Right lobe of liver (tissue), 6 donors: Measurements from ENCODE around the gene MPST. TPM values are rescaled to one million over a fixed set of nuclear protein-coding genes. Genes with fewer than 3 reads are reported as not detected.

Source experiments
- ATAC-seq, 4 donors: fragments of 200-7000 bp; cut with Tn5 transposase; one replicate each; pipeline ENCODE4 v1.9.1; 2020; ENCODE audit warnings: mild to moderate bottlenecking in 4 of 4, moderate library complexity in 4 of 4
- DNase-seq, 3 donors: peaks; one replicate each; pipeline ENCODE4 v3.0.0-alpha.2; 2020
- H3K27ac ChIP-seq, 3 donors: fragments of 200-600 bp; one replicate each; pipeline ENCODE4 v1.8.0; 2022
- H3K27me3 ChIP-seq, 2 donors: fragments of 200-600 bp; one replicate each; pipeline ENCODE4 v1.8.0; 2022
- H3K36me3 ChIP-seq, 4 donors: fragments of 200-600 bp; sonication (generic) in 1 of 4; one replicate each; pipeline versions ENCODE4 v1.5.1 to v1.8.0; 2017 to 2022; ENCODE audit warnings: control low read depth in 1 of 4
- H3K4me1 ChIP-seq, 4 donors: fragments of 200-600 bp; sonication (generic) in 1 of 4; one replicate each; pipeline versions ENCODE4 v1.5.1 to v1.8.0; 2017 to 2022; ENCODE audit warnings: control low read depth in 1 of 4
- H3K4me3 ChIP-seq, 3 donors: fragments of 200-600 bp; one replicate each; pipeline ENCODE4 v1.8.0; 2022
- H3K9me3 ChIP-seq, 4 donors: fragments of 200-600 bp; sonication (generic) in 1 of 4; one replicate each; pipeline versions ENCODE4 v1.5.1 to v1.8.0; 2017 to 2022; ENCODE audit warnings: control low read depth in 1 of 4
- POLR2A ChIP-seq: fragments of 450-650 bp; IDR thresholded peaks from one replicate; pipeline ENCODE4 v1.6.1; 2017; ENCODE audit warnings: antibody characterized with exemption, mild to moderate bottlenecking
- WGBS: methylation state at CpG from one replicate; pipeline ENCODE4 v1.1.6; 2018; ENCODE audit warnings: low coverage, low lambda C conversion rate; ENCODE audit not compliant: insufficient coverage; ENCODE audit errors: missing lambda C conversion rate; 5-methylcytosine and 5-hydroxymethylcytosine counted together
- intact Hi-C, 2 donors: fragments of 100-400 bp; cut with DNase I; formaldehyde crosslinking; loops; one replicate each; pipeline versions ENCODE4 v1.11.2 to v1.14.1; 2022
- total RNA-seq, 6 experiments: library from RNA; depleted of rRNA in 2 of 6; stranded (reverse); fragments of >200 nt in 2 of 6; fragmentation: NEBNext Ultra II Directional in 3 of 6; extraction: Animal tissue kit (Norgen Biotek cat#: 25700) in 3 of 6; gene quantifications; one replicate each; pipeline versions ENCODE4 v1.1.0 to v1.2.4, GENCODE V29; 2016 to 2023
- TF ChIP-seq, protein P1 (sequence below), 4 donors: fragments of 200-600 bp in 3 of 4; fragments of 450-650 bp in 1 of 4; IDR thresholded peaks; one replicate each; pipeline versions ENCODE4 v1.5.1 to v1.8.0; 2016 to 2022; ENCODE audit warnings: antibody characterized with exemption in 4 of 4, mild to moderate bottlenecking in 2 of 4
- donor health status: DM: no; HTN: yes; CAD: no.
- donor health status: DM: no; HTN: no; CAD: no.
- donor health status: DM: no; HTN: no; CAD: no.
- donor health status: DM: no; HTN: yes; CAD: no.
- donor health status: DM: no; HTN: yes; CAD: no.

MPST gene
- total RNA-seq, 6 experiments from 2014 or later, result 153 to 301 (median 214) TPM

DNA sequence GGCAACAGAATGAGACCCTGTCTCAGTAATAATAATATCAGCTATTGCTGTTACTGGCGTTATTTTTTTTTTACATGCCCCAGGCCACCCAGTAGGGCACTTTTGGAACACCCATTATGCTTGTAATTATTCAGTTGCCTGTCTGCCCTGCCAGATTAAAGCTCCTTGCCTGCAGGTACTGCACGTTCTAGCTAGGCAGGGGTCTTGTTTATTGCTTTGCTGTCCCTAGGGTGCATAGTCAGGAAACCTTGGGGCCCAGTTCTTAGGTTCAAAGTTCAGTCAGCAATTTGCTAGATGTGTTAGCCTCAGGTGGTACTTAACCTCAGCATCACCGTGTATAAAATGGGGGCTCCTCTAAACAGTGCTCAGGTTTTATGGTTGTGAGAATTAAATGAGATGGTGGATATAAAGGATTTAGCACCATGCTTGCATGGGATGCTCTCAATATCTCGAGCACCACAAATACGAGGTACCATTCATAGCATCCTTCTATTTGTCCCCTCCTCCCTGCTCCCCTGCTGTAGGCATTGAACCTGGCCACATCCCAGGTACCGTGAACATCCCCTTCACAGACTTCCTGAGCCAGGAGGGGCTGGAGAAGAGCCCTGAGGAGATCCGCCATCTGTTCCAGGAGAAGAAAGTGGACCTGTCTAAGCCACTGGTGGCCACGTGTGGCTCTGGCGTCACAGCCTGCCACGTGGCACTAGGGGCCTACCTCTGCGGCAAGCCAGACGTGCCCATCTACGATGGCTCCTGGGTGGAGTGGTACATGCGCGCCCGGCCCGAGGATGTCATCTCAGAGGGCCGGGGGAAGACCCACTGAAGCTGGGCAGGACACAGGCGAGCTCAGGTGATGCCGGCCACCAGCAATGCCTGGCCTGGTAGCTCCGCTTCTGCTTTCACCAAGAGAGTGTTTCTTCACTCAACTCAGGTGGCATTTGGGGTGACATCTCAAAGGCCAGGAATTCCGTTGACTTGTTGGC is 9.4 kb downstream of the MPST start:
- peaks cover 0 to 79% (median 30%) of the 10 kb centered on the region in 4 donors for H3K4me1 ChIP-seq
- intact Hi-C loops, result no loop called here
- WGBS, result 75% methylated on average over 6 of the region's 22 CpGs
- H3K36me3 ChIP-seq, result peaks cover 0 to 43% (median 21%) of the 10 kb centered on the region in 4 donors
- H3K27ac ChIP-seq, result no peak overlapping the region
- no peak overlapping the region for H3K4me3 ChIP-seq
- ATAC-seq (no peak), DNase-seq (no peak)
- no peaks in the 10 kb centered on the region for H3K27me3 ChIP-seq
- no peak for TF ChIP-seq POLR2A
- TF ChIP-seq, protein P1, sequence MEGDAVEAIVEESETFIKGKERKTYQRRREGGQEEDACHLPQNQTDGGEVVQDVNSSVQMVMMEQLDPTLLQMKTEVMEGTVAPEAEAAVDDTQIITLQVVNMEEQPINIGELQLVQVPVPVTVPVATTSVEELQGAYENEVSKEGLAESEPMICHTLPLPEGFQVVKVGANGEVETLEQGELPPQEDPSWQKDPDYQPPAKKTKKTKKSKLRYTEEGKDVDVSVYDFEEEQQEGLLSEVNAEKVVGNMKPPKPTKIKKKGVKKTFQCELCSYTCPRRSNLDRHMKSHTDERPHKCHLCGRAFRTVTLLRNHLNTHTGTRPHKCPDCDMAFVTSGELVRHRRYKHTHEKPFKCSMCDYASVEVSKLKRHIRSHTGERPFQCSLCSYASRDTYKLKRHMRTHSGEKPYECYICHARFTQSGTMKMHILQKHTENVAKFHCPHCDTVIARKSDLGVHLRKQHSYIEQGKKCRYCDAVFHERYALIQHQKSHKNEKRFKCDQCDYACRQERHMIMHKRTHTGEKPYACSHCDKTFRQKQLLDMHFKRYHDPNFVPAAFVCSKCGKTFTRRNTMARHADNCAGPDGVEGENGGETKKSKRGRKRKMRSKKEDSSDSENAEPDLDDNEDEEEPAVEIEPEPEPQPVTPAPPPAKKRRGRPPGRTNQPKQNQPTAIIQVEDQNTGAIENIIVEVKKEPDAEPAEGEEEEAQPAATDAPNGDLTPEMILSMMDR (IDR thresholded peaks at IDR 0.05), result no peak
- H3K9me3 ChIP-seq, result no peaks in the 10 kb centered on the region

DNA sequence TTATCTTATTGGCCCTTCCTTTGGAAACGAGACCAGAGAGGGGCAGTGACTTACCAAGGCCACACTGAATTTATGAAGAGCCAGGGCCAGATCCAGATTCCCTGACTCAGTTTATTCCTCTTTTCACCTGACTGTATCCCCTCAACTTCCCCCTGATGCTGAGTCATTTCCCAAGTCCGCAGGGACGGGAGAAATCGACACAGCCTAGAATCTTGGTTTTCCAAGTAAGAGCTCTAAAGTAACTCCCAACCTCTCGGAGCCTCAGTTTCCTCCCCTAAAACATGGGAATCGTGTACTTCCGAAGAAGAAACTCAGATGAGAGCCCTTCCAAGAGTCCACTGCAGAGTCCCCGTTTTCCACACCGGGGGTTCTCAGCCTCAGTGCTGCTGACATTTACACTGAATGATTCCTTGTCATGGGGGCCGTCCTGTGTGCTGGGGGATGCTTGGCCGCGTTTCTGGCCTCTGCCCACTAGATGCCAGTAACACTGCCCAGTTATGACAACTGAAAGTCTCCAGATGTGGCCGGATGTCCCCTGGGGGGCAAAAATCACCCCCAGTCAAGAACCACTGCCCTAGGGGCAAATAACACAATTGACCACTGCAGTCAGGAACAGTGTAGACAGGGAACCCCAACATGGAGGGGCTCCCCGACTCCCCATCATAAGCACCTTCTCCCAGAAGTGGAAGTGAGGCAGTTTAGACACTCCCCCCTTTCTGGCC is 11.2 kb downstream of the MPST start:
- Histone ChIP-seq H3K9me3 (no peaks in the 10 kb centered on the region), H3K27me3 (no peaks in the 10 kb centered on the region), H3K4me1 (peaks cover 0 to 92% (median 38%) of the 10 kb centered on the region in 4 donors), H3K4me3 (no peak overlapping the region), H3K36me3 (peaks cover 0 to 43% (median 21%) of the 10 kb centered on the region in 4 donors), H3K27ac (peak overlapping the region; percentile 69 to 89 (median 74))
- ATAC-seq (no peak), DNase-seq (no peak)
- TF ChIP-seq, protein P1 (IDR thresholded peaks at IDR 0.05), result peak in 1 of 4 donors; percentile 11
- no peak for TF ChIP-seq POLR2A
- intact Hi-C loops, result no loop called here
- 76% methylated on average over 5 of the region's 14 CpGs for WGBS

DNA sequence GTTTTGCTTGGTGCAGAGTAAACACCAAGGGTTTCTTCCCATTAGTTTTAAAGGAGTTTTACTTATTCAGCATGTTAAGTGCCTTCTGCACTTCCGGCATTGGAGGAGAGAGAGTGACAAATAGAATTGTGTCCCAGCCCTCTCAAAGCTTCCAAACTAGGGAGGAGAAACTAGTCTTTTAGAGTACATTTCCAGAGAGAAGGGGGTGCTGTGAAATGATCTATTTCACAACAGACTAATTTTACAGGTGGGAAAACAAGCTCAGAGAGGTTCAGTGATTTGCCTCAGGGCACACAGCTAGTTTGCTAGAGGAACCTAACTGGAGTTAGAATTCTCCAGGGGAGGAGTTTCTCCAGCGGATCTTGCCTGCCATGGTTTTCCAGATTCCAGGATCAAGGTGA is 12.6 kb downstream of the MPST start:
- H3K27ac ChIP-seq, result peak overlapping the region; percentile 69 to 89 (median 74)
- peak overlapping the region; percentile 27 to 50 (median 46) for H3K4me3 ChIP-seq
- 16% methylated on average over 2 of the region's 2 CpGs for WGBS
- H3K27me3 ChIP-seq, result no peaks in the 10 kb centered on the region
- no peak for DNase-seq
- TF ChIP-seq, protein P1 (IDR thresholded peaks at IDR 0.05), result no peak
- TF ChIP-seq POLR2A, result no peak
- no peaks in the 10 kb centered on the region for H3K9me3 ChIP-seq
- intact Hi-C loops, result no loop called here
- H3K4me1 ChIP-seq, result peaks cover 0 to 79% (median 33%) of the 10 kb centered on the region in 4 donors
- peaks cover 0 to 32% (median 15%) of the 10 kb centered on the region in 4 donors for H3K36me3 ChIP-seq
- peak in 3 of 4 donors; percentile 1 to 5 (median 3) for ATAC-seq

DNA sequence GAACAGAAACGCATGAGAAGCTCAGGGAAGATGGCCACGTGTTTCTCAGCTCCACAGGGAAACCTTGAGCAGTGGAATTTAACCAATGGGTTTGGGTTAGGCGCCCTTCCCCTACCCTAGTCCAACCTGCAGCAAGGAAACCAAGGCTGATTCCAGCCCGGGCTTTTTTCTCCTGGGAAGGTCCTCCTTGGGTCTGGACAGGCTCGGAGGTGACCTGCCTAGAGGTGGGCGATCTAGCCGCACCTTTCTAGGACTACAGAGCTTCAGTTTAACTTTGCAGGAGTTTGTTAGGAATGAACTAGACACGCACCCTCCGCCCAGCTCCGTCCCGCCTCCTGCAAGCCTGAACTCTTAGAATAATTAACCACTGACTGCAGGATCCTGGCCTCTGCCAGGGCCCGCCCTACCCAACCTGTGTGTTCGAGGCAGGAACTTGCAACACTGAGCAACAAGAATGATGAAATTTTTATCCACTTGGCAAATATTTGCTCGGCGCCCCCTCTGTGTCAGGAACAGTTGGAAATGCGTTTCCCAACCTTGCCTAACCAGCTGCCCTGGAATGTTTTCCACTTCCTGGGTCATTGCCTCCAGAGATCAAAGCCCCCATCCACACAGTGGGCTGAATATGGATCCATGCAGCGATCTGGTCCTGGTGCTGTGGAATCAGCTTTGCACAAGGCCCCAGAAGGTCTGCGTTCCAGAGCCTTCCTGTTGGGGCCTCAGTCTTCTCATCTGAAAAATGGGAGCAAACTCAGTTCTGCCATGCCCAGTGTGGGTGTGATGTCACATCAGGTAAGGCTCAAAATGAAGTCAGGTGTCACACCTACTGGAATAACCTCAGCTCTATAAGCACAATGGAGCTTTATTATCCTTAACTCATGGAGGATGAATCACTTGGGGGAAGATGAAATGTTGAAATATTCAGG is 13.3 kb downstream of the MPST start:
- Histone ChIP-seq H3K9me3 (no peaks in the 10 kb centered on the region), H3K36me3 (peaks cover 0 to 25% (median 12%) of the 10 kb centered on the region in 4 donors), H3K27ac (peak overlapping the region; percentile 69 to 89 (median 74)), H3K27me3 (no peaks in the 10 kb centered on the region), H3K4me3 (peak overlapping the region; percentile 27 to 50 (median 46)), H3K4me1 (peaks cover 0 to 73% (median 30%) of the 10 kb centered on the region in 4 donors)
- TF ChIP-seq POLR2A, result peak; percentile 79
- TF ChIP-seq, protein P1 (IDR thresholded peaks at IDR 0.05), result no peak
- ATAC-seq, result peak; percentile 75 to 85 (median 79)
- intact Hi-C loops, result no loop called here
- 23% methylated on average over 9 of the region's 18 CpGs for WGBS
- peak; percentile 85 to 93 (median 91) for DNase-seq
